Fibroblast of mammary gland (primary cell): ENCODE data around the gene NEMF.
"Not testable (repeated sequence)": the region's sequence is repeated elsewhere in the genome, so short reads cannot be mapped to it uniquely, and the experiment has no call there.

ENCODE experiments used
- DNase-seq: peaks from one replicate; pipeline ENCODE4 v3.0.0-alpha.2; 2010; ENCODE audit warnings: low read depth
- H3K4me3 ChIP-seq: 2 replicates; pipeline ENCODE4 v1.5.1; 2011; ENCODE audit warnings: low read depth, mild to moderate bottlenecking, low read length, moderate library complexity; ENCODE audit not compliant: control insufficient read depth
- CTCF ChIP-seq: conservative IDR thresholded peaks from 2 replicates; pipeline ENCODE4 v1.5.1; 2011; ENCODE audit warnings: low read depth, low read length, inconsistent platforms; ENCODE audit not compliant: control insufficient read depth, insufficient read depth

Gene NEMF

GRCh38 chr14:49875640-49876198 lies 23.1 kb upstream of the NEMF start:
- no peak for TF ChIP-seq CTCF
- no peak overlapping the region for H3K4me3 ChIP-seq
- DNase-seq: no peak

- H3K4me3 ChIP-seq: not testable (repeated sequence)
- DNase-seq: peak; percentile 49
Observed at GRCh38 chr14:49873548-49873947, 21.0 kb upstream of the NEMF start.

- no peak for TF ChIP-seq CTCF
- DNase-seq: no peak
- H3K4me3 ChIP-seq: no peak overlapping the region
Observed at GRCh38 chr14:49870908-49871307, 18.3 kb upstream of the NEMF start.

- peak overlapping the region; percentile 57 for H3K4me3 ChIP-seq
- no peak for DNase-seq
- TF ChIP-seq CTCF: no peak
Observed at GRCh38 chr14:49868720-49869114, 16.1 kb upstream of the NEMF start.

- peak; percentile 95 for DNase-seq
- TF ChIP-seq CTCF: no peak
- H3K4me3 ChIP-seq: peak overlapping the region; percentile 57
Observed at GRCh38 chr14:49867831-49868719, 15.5 kb upstream of the NEMF start.

- peak; percentile 70 for DNase-seq
- TF ChIP-seq CTCF: peak; percentile 95
- no peak overlapping the region for H3K4me3 ChIP-seq
Observed at GRCh38 chr14:49865431-49865859, 12.9 kb upstream of the NEMF start.

- H3K4me3 ChIP-seq: peak overlapping the region; percentile 76
- no peak for DNase-seq
- TF ChIP-seq CTCF: no peak
Observed at GRCh38 chr14:49863487-49864281, 11.1 kb upstream of the NEMF start.
